ENCODE data around the gene SEPTIN7. TPM values are rescaled to one million over a fixed set of nuclear protein-coding genes. Genes with fewer than 3 reads are reported as not detected.

SEPTIN7 gene
- total and polyA plus RNA-seq, 8 donors = 74.3 to 214 (median 110) TPM

DNA sequence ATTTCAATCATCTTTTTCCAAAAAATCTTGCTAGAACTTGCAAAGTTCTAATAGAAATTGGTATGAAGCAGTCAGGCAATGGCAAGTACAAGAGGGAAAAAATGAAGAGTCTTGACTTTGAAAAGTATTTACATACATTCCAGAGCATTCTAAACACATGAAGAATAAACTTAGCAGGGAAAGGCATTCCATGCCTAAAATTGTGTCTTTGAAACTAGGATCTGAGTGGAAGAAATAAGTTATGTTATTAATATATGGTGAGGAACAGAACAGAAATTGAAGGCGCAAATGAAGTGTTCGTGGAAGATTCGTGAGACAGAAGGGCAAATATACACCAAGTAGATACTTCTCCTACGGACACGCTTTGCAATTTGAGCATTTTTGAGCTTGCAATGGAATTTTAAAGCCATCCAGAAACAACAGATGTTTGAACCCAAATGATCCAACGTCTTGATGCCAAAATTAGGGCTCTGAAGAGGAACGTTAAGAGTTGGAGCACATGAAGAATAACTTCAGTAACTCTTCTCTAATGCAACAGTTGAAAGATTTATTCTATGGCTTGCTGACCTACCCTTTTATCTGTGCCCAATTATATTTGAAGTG lies 40.6 kb upstream of the SEPTIN7 start:
- no peak for TF ChIP-seq POLR2A (IDR thresholded peaks at IDR 0.05)
- TF ChIP-seq, protein P1, sequence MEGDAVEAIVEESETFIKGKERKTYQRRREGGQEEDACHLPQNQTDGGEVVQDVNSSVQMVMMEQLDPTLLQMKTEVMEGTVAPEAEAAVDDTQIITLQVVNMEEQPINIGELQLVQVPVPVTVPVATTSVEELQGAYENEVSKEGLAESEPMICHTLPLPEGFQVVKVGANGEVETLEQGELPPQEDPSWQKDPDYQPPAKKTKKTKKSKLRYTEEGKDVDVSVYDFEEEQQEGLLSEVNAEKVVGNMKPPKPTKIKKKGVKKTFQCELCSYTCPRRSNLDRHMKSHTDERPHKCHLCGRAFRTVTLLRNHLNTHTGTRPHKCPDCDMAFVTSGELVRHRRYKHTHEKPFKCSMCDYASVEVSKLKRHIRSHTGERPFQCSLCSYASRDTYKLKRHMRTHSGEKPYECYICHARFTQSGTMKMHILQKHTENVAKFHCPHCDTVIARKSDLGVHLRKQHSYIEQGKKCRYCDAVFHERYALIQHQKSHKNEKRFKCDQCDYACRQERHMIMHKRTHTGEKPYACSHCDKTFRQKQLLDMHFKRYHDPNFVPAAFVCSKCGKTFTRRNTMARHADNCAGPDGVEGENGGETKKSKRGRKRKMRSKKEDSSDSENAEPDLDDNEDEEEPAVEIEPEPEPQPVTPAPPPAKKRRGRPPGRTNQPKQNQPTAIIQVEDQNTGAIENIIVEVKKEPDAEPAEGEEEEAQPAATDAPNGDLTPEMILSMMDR (IDR thresholded peaks at IDR 0.05) = no peak
- TF ChIP-seq POLR2AphosphoS5 (IDR thresholded peaks at IDR 0.05) = no peak
- no peak for TF ChIP-seq EP300 (IDR thresholded peaks at IDR 0.05)
- DNase-seq = peak in 1 of 2 donors; percentile 36
- Histone ChIP-seq H3K27ac (peak overlapping the region in 1 of 5 donors; percentile 26), H3K9me3 (no peaks in the 10 kb centered on the region), H3K36me3 (no peaks in the 10 kb centered on the region), H3K4me3 (no peak overlapping the region), H3K27me3 (no peaks in the 10 kb centered on the region), H3K4me1 (peaks cover 0 to 4% (median 0%) of the 10 kb centered on the region in 4 donors)
- intact Hi-C loops (cut with DNase I; ENCODE audit: low total_unique reads) = no loop called here
- WGBS, 5 donors = 64 to 77% (median 74%) methylated on average over 7 of the region's 7 CpGs

DNA sequence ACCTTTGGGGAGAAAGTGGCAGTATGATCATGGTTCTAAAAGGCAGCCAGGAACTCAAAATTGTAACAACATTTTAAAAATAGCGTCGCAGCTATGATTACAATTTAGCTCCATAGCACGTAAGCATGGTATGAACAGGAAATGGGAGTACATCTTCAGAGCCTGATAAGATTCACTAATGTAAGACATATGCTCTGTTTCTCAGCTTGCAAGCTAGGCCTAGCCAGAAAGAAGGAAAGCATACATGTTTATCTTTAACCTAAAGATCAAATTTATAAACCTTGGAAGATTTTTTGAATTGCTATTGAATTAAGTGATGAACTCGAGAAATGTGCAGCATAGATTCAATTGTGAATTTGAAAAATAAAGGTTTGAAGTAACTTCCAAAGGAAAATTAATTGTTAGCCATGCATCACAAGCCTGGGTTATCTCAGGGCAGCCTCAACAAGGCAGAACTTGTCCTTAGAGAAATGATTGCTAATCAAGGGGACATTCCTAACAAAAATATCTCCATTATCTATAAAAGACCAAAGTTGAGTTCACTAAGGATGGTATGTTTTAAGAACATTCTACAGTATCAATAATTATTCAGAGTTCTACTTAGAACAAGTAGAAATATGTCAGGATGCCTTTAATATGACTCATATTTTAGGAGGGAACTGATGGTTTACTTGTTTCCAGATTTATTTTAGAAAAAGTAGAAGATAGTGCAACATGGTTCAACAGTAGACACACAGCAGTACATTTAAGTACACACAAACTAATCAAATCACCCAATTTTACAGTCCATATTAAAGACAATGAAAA lies 38.8 kb upstream of the SEPTIN7 start:
- no peak overlapping the region for H3K27ac ChIP-seq
- no peaks in the 10 kb centered on the region for H3K9me3 ChIP-seq
- no peaks in the 10 kb centered on the region for H3K36me3 ChIP-seq
- no peak for DNase-seq
- 64 to 79% (median 76%) methylated on average over 4 of the region's 4 CpGs for WGBS, 5 donors
- TF ChIP-seq, protein P1 (IDR thresholded peaks at IDR 0.05) = no peak
- TF ChIP-seq POLR2A (IDR thresholded peaks at IDR 0.05) = no peak
- TF ChIP-seq EP300 (IDR thresholded peaks at IDR 0.05) = no peak
- intact Hi-C loops (cut with DNase I; ENCODE audit: low total_unique reads) = no loop called here
- H3K4me1 ChIP-seq = no peaks in the 10 kb centered on the region
- H3K27me3 ChIP-seq = no peaks in the 10 kb centered on the region
- no peak overlapping the region for H3K4me3 ChIP-seq

DNA sequence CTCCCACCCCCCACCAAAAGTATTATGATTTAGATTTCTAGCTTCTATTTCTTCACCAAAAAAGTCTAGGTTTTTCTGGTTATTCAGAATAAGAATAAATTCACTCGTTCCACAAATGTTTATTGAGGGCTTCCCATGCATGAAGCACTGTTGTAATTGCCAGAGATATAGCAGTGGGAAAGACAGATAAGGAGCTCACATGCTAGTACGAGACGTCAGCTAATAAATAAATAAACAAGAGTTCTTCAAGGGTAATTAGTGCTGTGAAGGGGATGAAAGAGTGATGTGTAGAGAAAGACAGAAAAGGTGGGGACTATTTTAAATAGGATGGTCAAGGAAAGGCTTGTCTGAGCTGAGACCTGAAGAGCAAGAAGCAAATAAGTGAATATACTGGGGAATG lies 38.1 kb upstream of the SEPTIN7 start:
- Histone ChIP-seq H3K36me3 (no peaks in the 10 kb centered on the region), H3K4me1 (no peaks in the 10 kb centered on the region), H3K27me3 (no peaks in the 10 kb centered on the region), H3K27ac (no peak overlapping the region), H3K9me3 (no peaks in the 10 kb centered on the region), H3K4me3 (no peak overlapping the region)
- 23 to 44% (median 28%) methylated on average over 3 of the region's 3 CpGs for WGBS, 5 donors
- TF ChIP-seq POLR2AphosphoS5 (IDR thresholded peaks at IDR 0.05) = no peak
- no peak for TF ChIP-seq POLR2A (IDR thresholded peaks at IDR 0.05)
- TF ChIP-seq EP300 (IDR thresholded peaks at IDR 0.05) = no peak
- TF ChIP-seq, protein P1 (IDR thresholded peaks at IDR 0.05) = no peak
- intact Hi-C loops (cut with DNase I; ENCODE audit: low total_unique reads) = no loop called here
- DNase-seq = no peak

DNA sequence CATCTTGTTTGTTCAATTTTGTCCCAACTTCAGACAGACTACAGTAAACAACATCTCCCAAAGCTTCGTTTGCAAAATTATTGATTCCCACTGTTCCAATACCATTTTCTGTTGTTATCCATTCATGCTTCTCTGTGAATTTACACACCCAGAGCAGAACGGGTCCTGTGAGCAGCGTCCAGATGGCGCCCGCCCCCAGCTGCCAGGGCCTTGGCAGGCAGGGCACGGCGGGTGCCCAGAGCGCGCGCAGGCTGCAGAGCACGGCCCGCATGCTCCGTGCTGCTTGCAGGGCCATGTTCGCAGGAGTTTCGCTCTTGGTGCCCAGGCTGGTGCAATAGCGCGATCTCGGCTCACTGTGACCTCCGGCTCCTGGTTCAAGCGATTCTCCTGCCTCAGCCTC lies 32.5 kb upstream of the SEPTIN7 start:
- TF ChIP-seq POLR2AphosphoS5 (IDR thresholded peaks at IDR 0.05) (no peak), POLR2A (IDR thresholded peaks at IDR 0.05) (no peak), EP300 (IDR thresholded peaks at IDR 0.05) (no peak)
- TF ChIP-seq, protein P1 (IDR thresholded peaks at IDR 0.05) = no peak
- no peak for DNase-seq
- WGBS, 5 donors = 94 to 97% (median 96%) methylated on average over 18 to 20 of the region's 20 CpGs

More for the DNA sequence above, 32.5 kb upstream of the SEPTIN7 start:
- intact Hi-C loops (cut with DNase I; ENCODE audit: low total_unique reads) = no loop called here
- H3K36me3 ChIP-seq = no peaks in the 10 kb centered on the region
- no peak overlapping the region for H3K4me3 ChIP-seq
- no peaks in the 10 kb centered on the region for H3K4me1 ChIP-seq
- H3K9me3 ChIP-seq = no peaks in the 10 kb centered on the region
- no peaks in the 10 kb centered on the region for H3K27me3 ChIP-seq
- H3K27ac ChIP-seq = no peak overlapping the region

Data from stomach (tissue), 9 donors.